BJ (cell line): ENCODE data around the gene LOXL3. TPM values are rescaled to one million over a fixed set of nuclear protein-coding genes. Genes with fewer than 3 reads are reported as not detected.

ENCODE experiments used
- CTCF ChIA-PET: fragments of 350-600 bp; formaldehyde crosslinking; extraction: SDS; loops from one replicate; lab custom pipeline; 2021; ENCODE audit warnings: antibody characterized with exemption, inconsistent platforms; lab: Yijun Ruan, JAX
- POLR2A ChIA-PET: fragments of 300-600 bp; sonication (Branson Sonifier 250); formaldehyde crosslinking; extraction: SDS; loops from one replicate; lab custom pipeline; 2021; ENCODE audit warnings: antibody characterized with exemption; lab: Charles Lee
- DNase-seq: peaks from one replicate; pipeline ENCODE4 v3.0.0-alpha.2; 2011; ENCODE audit warnings: low read depth
- H3K27me3 ChIP-seq: 2 replicates; pipeline ENCODE4 v1.6.0; 2011; ENCODE audit warnings: low read length; ENCODE audit not compliant: control insufficient read depth, insufficient read depth
- H3K36me3 ChIP-seq: 2 replicates; pipeline ENCODE4 v1.5.1; 2011; ENCODE audit warnings: low read length; ENCODE audit not compliant: control insufficient read depth, insufficient read depth
- H3K4me3 ChIP-seq: 2 replicates; pipeline ENCODE4 v1.5.1; 2011; ENCODE audit warnings: low read depth, mild to moderate bottlenecking, control low read depth, low read length
- polyA plus RNA-seq: library from polyadenylated mRNA; depleted of rRNA; stranded (reverse); fragments of >200 nt; gene quantifications from 2 replicates; pipeline ENCODE4 v1.2.3, GENCODE V29; 2011
- TF ChIP-seq, protein P1 (sequence below): IDR thresholded peaks from 2 replicates; pipeline ENCODE4 v1.5.1; 2011; ENCODE audit warnings: low read depth, mild to moderate bottlenecking, control low read depth, inconsistent platforms, low read length, moderate library complexity; ENCODE audit not compliant: insufficient read depth

LOXL3 gene
- polyA plus RNA-seq, 1 experiment = 130 TPM

- Histone ChIP-seq H3K27me3 (peaks cover 11% of the 10 kb centered on the region), H3K4me3 (no peak overlapping the region), H3K36me3 (peaks cover 11% of the 10 kb centered on the region)
- ChIA-PET POLR2A (interaction anchor here (0.6 kb wide), 1 partner anchor 33 kb away, joined by 12 read pairs; no protein-coding TSS in a partner anchor), CTCF (interaction anchor here (1.1 to 2.9 kb wide), 2 partner anchors 18 to 19 kb away, joined by 3 to 13 read pairs; partner anchors contain the start of genes CCDC142 and TTC31)
- TF ChIP-seq, protein P1, sequence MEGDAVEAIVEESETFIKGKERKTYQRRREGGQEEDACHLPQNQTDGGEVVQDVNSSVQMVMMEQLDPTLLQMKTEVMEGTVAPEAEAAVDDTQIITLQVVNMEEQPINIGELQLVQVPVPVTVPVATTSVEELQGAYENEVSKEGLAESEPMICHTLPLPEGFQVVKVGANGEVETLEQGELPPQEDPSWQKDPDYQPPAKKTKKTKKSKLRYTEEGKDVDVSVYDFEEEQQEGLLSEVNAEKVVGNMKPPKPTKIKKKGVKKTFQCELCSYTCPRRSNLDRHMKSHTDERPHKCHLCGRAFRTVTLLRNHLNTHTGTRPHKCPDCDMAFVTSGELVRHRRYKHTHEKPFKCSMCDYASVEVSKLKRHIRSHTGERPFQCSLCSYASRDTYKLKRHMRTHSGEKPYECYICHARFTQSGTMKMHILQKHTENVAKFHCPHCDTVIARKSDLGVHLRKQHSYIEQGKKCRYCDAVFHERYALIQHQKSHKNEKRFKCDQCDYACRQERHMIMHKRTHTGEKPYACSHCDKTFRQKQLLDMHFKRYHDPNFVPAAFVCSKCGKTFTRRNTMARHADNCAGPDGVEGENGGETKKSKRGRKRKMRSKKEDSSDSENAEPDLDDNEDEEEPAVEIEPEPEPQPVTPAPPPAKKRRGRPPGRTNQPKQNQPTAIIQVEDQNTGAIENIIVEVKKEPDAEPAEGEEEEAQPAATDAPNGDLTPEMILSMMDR = no peak
- no peak for DNase-seq
These were observed 52.2 kb downstream of the LOXL3 start for GRCh38 chr2:74501335-74502071.

GRCh38 chr2:74500578-74500946, 53.2 kb downstream of the LOXL3 start:
- DNase-seq = no peak
- TF ChIP-seq, protein P1 = no peak
- POLR2A ChIA-PET = no interaction called here
- CTCF ChIA-PET = interaction anchor here (0.7 to 2.9 kb wide), 3 partner anchors 11 to 87 kb away, joined by 3 to 13 read pairs (median 3); partner anchors contain the start of genes CCDC142 and TTC31
- Histone ChIP-seq H3K4me3 (no peak overlapping the region), H3K27me3 (peaks cover 11% of the 10 kb centered on the region), H3K36me3 (peaks cover 7% of the 10 kb centered on the region)

GRCh38 chr2:74499940-74500577, 53.7 kb downstream of the LOXL3 start:
- CTCF ChIA-PET = interaction anchor here (0.7 to 2.9 kb wide), 3 partner anchors 11 to 87 kb away, joined by 3 to 13 read pairs (median 3); partner anchors contain the start of genes CCDC142 and TTC31
- Histone ChIP-seq H3K27me3 (peaks cover 11% of the 10 kb centered on the region), H3K4me3 (no peak overlapping the region), H3K36me3 (peaks cover 2% of the 10 kb centered on the region)
- POLR2A ChIA-PET = no interaction called here
- TF ChIP-seq, protein P1 = no peak
- DNase-seq = no peak

- Histone ChIP-seq H3K4me3 (peak within 1 kb of the TSS; percentile 35), H3K27me3 (peaks cover 11% of the 10 kb centered on the region), H3K36me3 (no peaks in the 10 kb centered on the region)
- ChIA-PET POLR2A (no interaction called here), CTCF (interaction anchor here (1.1 to 2.9 kb wide), 2 partner anchors 16 to 60 kb away, joined by 4 to 13 read pairs; partner anchors contain the start of genes CCDC142 and TTC31)
- TF ChIP-seq, protein P1 = no peak
- no peak for DNase-seq
These were observed 54.3 kb downstream of the LOXL3 start, which contains the start of gene LBX2 for GRCh38 chr2:74499267-74499939. Gene LBX2 (minus strand): TSS chr2:74499603. CDS start chr2:74499537, 66 bp downstream.
